ENCODE data around the gene PCSK1N. TPM values are rescaled to one million over a fixed set of nuclear protein-coding genes. Genes with fewer than 3 reads are reported as not detected.

PCSK1N gene
- total and polyA plus RNA-seq, 9 of the 15 experiments (the other 6 are each of a cell fraction or from before 2014, with no cell fraction given) = 0.07 to 0.55 (median 0.54) TPM; not detected in 6

GRCh38 chrX:48801280-48802088, 33.9 kb downstream of the PCSK1N start, which contains the start of gene HDAC6:
HDAC6 (plus strand) TSS chrX:48802067; CDS start chrX:48802693, 626 bp downstream.
- H3K27me3 ChIP-seq (ENCODE audit: control insufficient read depth in 2 of 2, insufficient read depth in 2 of 2, low read length in 2 of 2) = no peaks in the 10 kb centered on the region
- H3K9me1 ChIP-seq (ENCODE audit: control insufficient read depth, insufficient read depth, low read length) = no peaks in the 10 kb centered on the region
- H3K9me3 ChIP-seq (replicated peaks; ENCODE audit: control insufficient read depth, insufficient read depth, low read depth, low read length) = no peaks in the 10 kb centered on the region
- no peaks in the 10 kb centered on the region for H4K20me1 ChIP-seq (replicated peaks; ENCODE audit: control insufficient read depth, insufficient read depth, low read length)
- H2AFZ ChIP-seq (ENCODE audit: low read depth, low read length) = peak within 1 kb of the TSS; percentile 100
- ChIA-PET POLR2A (interaction anchor here (0.6 to 2.0 kb wide), 8 partner anchors 14 to 225 kb away, joined by 3 to 6 read pairs (median 4); partner anchors contain the start of gene SLC35A2), CTCF (ENCODE audit: low intra/inter-chr PET ratio) (no interaction called here)
- WGBS (ENCODE audit: insufficient coverage, low coverage, missing lambda C conversion rate) = 0% methylated on average over 33 of the region's 89 CpGs
- H3K4me3 ChIP-seq = peak within 1 kb of the TSS; percentile 73
- H3K36me3 ChIP-seq (ENCODE audit: control insufficient read depth, insufficient read depth, low read length) = peaks cover 28% of the 10 kb centered on the region; the same call in 2 of the 3 replicates
- H3K9ac ChIP-seq (ENCODE audit: insufficient read depth in 1 of 2, low read depth in 2 of 2, low read length in 2 of 2) = peak within 1 kb of the TSS; percentile 97 to 98
- BruUV-seq (replicated peaks) = no TSS peak
- ATAC-seq (peak; percentile 88), DNase-seq (ENCODE audit: extremely low read depth in 1 of 4, low spot score in 3 of 4) (peak; percentile 86 to 99 (median 88)), FAIRE-seq (peak; percentile 97)
- intact Hi-C loops (cut with micrococcal nuclease) = loop anchor here (5.0 to 10.0 kb wide), 5 partner anchors 39 to 373 kb away; partner anchors contain the start of genes GLOD5, PLP2, PQBP1 and SUV39H1
- H3K4me1 ChIP-seq (replicated peaks in 1 of 2; ENCODE audit: control insufficient read depth in 2 of 2, insufficient read depth in 2 of 2, low read length in 2 of 2) = peaks cover 12 to 39% of the 10 kb centered on the region in 2 experiments
- in situ Hi-C loops (cut with MboI) = no loop called here
- peak within 1 kb of the TSS; percentile 99 for H3K27ac ChIP-seq (ENCODE audit: extremely low read depth, low read depth, low read length)
- peak within 1 kb of the TSS; percentile 93 for H3K4me2 ChIP-seq (ENCODE audit: insufficient read depth, low read length)
- H3K79me2 ChIP-seq (ENCODE audit: control insufficient read depth, insufficient read depth, low read length) = peaks cover 8% of the 10 kb centered on the region
- TF ChIP-seq CTBP1 (IDR thresholded peaks at IDR 0.05; ENCODE audit: borderline replicate concordance) = peak; percentile 18; the same call in 1 of the 2 replicates
- no peak for TF ChIP-seq TSHZ1 (CRISPR knock-in tag; IDR thresholded peaks at IDR 0.05)
- TF ChIP-seq FOXK2 (conservative IDR thresholded peaks at IDR 0.05 in 1 of 2, IDR thresholded peaks at IDR 0.05 in 1 of 2; ENCODE audit: low read depth in 2 of 2) = peak; percentile 74 to 80; a peak in 3 of 4 replicates
- no peak for TF ChIP-seq ZNF512 (tag; IDR thresholded peaks at IDR 0.05)
- no peak for TF ChIP-seq EHMT2 (IDR thresholded peaks at IDR 0.05)
- peak; percentile 77 for TF ChIP-seq ZBTB2 (IDR thresholded peaks at IDR 0.05)
- peak; percentile 59 for TF ChIP-seq RBBP5 (IDR thresholded peaks at IDR 0.05; ENCODE audit: borderline replicate concordance, insufficient read depth, low read length, poor library complexity, severe bottlenecking)
- TF ChIP-seq NEUROD1 (IDR thresholded peaks at IDR 0.05; ENCODE audit: borderline replicate concordance, low read depth, low read length, partially characterized antibody) = peak; percentile 24
- no peak for TF ChIP-seq EZH2 (IDR thresholded peaks at IDR 0.05; ENCODE audit: borderline replicate concordance, low read depth, low read length)
- peak; percentile 81 for TF ChIP-seq EGR1 (conservative IDR thresholded peaks at IDR 0.05)
- TF ChIP-seq ZNF395 (CRISPR knock-in tag; IDR thresholded peaks at IDR 0.05) = no peak
- TF ChIP-seq TBL1XR1 (IDR thresholded peaks at IDR 0.05; ENCODE audit: low read length in 2 of 2) = 0 out of 4 replicates have a peak, but pooled peaks of 1 of the 2 experiments have one; percentile 57

Data from K562 (cell line).